Cardiac atrium fibroblast (primary cell): ENCODE results near the gene KIF2A. TPM values are rescaled to one million over a fixed set of nuclear protein-coding genes. Genes with fewer than 3 reads are reported as not detected.

ENCODE experiments used
- total RNA-seq: library from RNA; depleted of rRNA; stranded (reverse); fragments of >200 nt; gene quantifications from 2 replicates; pipeline ENCODE4 v1.2.3, GENCODE V29; 2015

Gene KIF2A
- 20.8 and 24.6 TPM in 2 replicates for total RNA-seq

GRCh38 chr5:62305715-62306322 lies at the start of gene KIF2A:
TSS of gene KIF2A (plus strand) at chr5:62306206. CDS start at chr5:62306473, 267 bp downstream.

GRCh38 chr5:62403411-62404250 lies 97.6 kb downstream of the KIF2A start, which contains the start of gene DIMT1:
TSS of gene DIMT1 (minus strand) at chr5:62403905. CDS start at chr5:62403772, 133 bp downstream.

GRCh38 chr5:62412549-62413329 lies 106.7 kb downstream of the KIF2A start, which contains the start of gene IPO11:
TSS of gene IPO11 (plus strand) at chr5:62412763. CDS start at chr5:62437280, 24,517 bp downstream.

Other genes starting within 250 kb of the KIF2A start
- 29.6 and 31.8 TPM in 2 replicates for gene DIMT1, start 97.7 kb downstream of the KIF2A start, total RNA-seq
- gene IPO11, start 106.6 kb downstream of the KIF2A start, total RNA-seq, result 12.3 and 14.9 TPM in 2 replicates